ENCODE results near the gene SOX13.

GRCh38 chr1:204081791-204082513, 9.0 kb downstream of the SOX13 start:
- TF ChIP-seq POLR2AphosphoS5 (IDR thresholded peaks at IDR 0.05; ENCODE audit: low read depth, low read length) (no peak), POLR2A (IDR thresholded peaks at IDR 0.05; ENCODE audit: low read depth, low read length) (no peak)
